Hepatocyte (in vitro differentiated cells): Measurements from ENCODE around the gene PLIN4. TPM values are rescaled to one million over a fixed set of nuclear protein-coding genes. Genes with fewer than 3 reads are reported as not detected.

Experiments
- DNase-seq: peaks from one replicate; pipeline ENCODE4 v3.0.0-alpha.2; 2016; ENCODE audit warnings: low spot score
- H2AFZ ChIP-seq: fragments of 200-600 bp; sonication (generic); 2 replicates; pipeline ENCODE4 v1.6.0; 2016; ENCODE audit warnings: antibody characterized with exemption, mild to moderate bottlenecking
- H3K27ac ChIP-seq: fragments of 200-600 bp; sonication (generic); 2 replicates; pipeline ENCODE4 v1.5.1; 2016; ENCODE audit warnings: mild to moderate bottlenecking
- H3K27me3 ChIP-seq: fragments of 200-600 bp; sonication (generic); 2 replicates; pipeline ENCODE4 v1.6.1; 2016
- H3K36me3 ChIP-seq: fragments of 200-600 bp; sonication (generic); replicated peaks from 2 replicates; pipeline ENCODE4 v1.5.1; 2016; ENCODE audit warnings: low read depth; ENCODE audit not compliant: insufficient read depth
- H3K4me1 ChIP-seq: fragments of 200-600 bp; sonication (generic); 2 replicates; pipeline ENCODE4 v1.5.1; 2016; ENCODE audit warnings: mild to moderate bottlenecking, moderate library complexity; ENCODE audit not compliant: insufficient read depth
- H3K4me2 ChIP-seq: fragments of 200-600 bp; sonication (generic); 2 replicates; pipeline ENCODE4 v1.6.0; 2016
- H3K4me3 ChIP-seq: fragments of 200-600 bp; sonication (generic); 2 replicates; pipeline ENCODE4 v1.5.1; 2016; ENCODE audit warnings: mild to moderate bottlenecking
- H3K79me2 ChIP-seq: fragments of 200-600 bp; sonication (generic); 2 replicates; pipeline ENCODE4 v1.6.0; 2017; ENCODE audit warnings: mild to moderate bottlenecking
- H3K9me2 ChIP-seq: fragments of 200-600 bp; sonication (generic); replicated peaks from 2 replicates; pipeline ENCODE4 v1.6.0; 2017; ENCODE audit warnings: mild to moderate bottlenecking; ENCODE audit not compliant: insufficient read depth
- H3K9me3 ChIP-seq: fragments of 200-600 bp; sonication (generic); 2 replicates; pipeline ENCODE4 v1.5.1; 2016; ENCODE audit warnings: low read depth, mild to moderate bottlenecking
- H4K20me1 ChIP-seq: fragments of 200-600 bp; sonication (generic); 2 replicates; pipeline ENCODE4 v1.6.0; 2016; ENCODE audit warnings: mild to moderate bottlenecking; ENCODE audit not compliant: insufficient read depth, poor library complexity, severe bottlenecking
- CTCF ChIP-seq: fragments of 200-600 bp; sonication (generic); IDR thresholded peaks from 2 replicates; pipeline ENCODE4 v1.5.1; 2016; ENCODE audit warnings: antibody characterized with exemption, mild to moderate bottlenecking; ENCODE audit not compliant: poor library complexity
- EZH2 ChIP-seq: fragments of 200-600 bp; sonication (generic); IDR thresholded peaks from 2 replicates; pipeline ENCODE4 v1.6.1; 2016; ENCODE audit warnings: antibody characterized with exemption, mild to moderate bottlenecking, borderline replicate concordance
- EZH2phosphoT487 ChIP-seq: fragments of 200-600 bp; sonication (generic); IDR thresholded peaks from one replicate; pipeline ENCODE4 v1.6.1; 2018; ENCODE audit warnings: antibody characterized with exemption, mild to moderate bottlenecking, low read depth, moderate library complexity; ENCODE audit not compliant: unreplicated experiment, severe bottlenecking
- WGBS: methylation state at CpG from one replicate; pipeline ENCODE4 v1.1.6; 2016; ENCODE audit warnings: low lambda C conversion rate; ENCODE audit errors: missing lambda C conversion rate; 5-methylcytosine and 5-hydroxymethylcytosine counted together
- polyA plus RNA-seq: library from polyadenylated mRNA; unstranded; fragments of >200 nt; fragmentation: Nextera tagmentation; extraction: Ambion mirVana; gene quantifications from 2 replicates; pipeline ENCODE4 v1.2.1, GENCODE V29; 2016
- total RNA-seq: library from RNA; depleted of rRNA; stranded (reverse); fragments of >200 nt; gene quantifications from 2 replicates; pipeline ENCODE4 v1.2.3, GENCODE V29; 2014

The PLIN4 gene
- total and polyA plus RNA-seq, 2 experiments from 2014 or later, result 0.17 to 0.27 TPM

GRCh38 chr19:4494691-4495064 lies 23.6 kb downstream of the PLIN4 start:
- H3K9me3 ChIP-seq, result no peaks in the 10 kb centered on the region
- TF ChIP-seq EZH2phosphoT487, result no peak
- TF ChIP-seq CTCF, result no peak
- no peak for TF ChIP-seq EZH2
- 93% methylated on average over 6 of the region's 8 CpGs for WGBS
- H2AFZ ChIP-seq, result no peak overlapping the region
- H3K27ac ChIP-seq, result no peak overlapping the region
- no peaks in the 10 kb centered on the region for H4K20me1 ChIP-seq
- no peaks in the 10 kb centered on the region for H3K4me1 ChIP-seq
- no peaks in the 10 kb centered on the region for H3K79me2 ChIP-seq
- no peak for DNase-seq
- H3K27me3 ChIP-seq, result no peaks in the 10 kb centered on the region
- H3K4me3 ChIP-seq, result no peak overlapping the region
- H3K4me2 ChIP-seq, result no peak overlapping the region
- no peaks in the 10 kb centered on the region for H3K9me2 ChIP-seq
- no peaks in the 10 kb centered on the region for H3K36me3 ChIP-seq

- Histone ChIP-seq H3K4me3 (no peak overlapping the region), H3K9me2 (no peaks in the 10 kb centered on the region), H3K79me2 (no peaks in the 10 kb centered on the region), H3K27me3 (no peaks in the 10 kb centered on the region), H4K20me1 (no peaks in the 10 kb centered on the region), H3K36me3 (no peaks in the 10 kb centered on the region), H2AFZ (no peak overlapping the region), H3K4me1 (no peaks in the 10 kb centered on the region), H3K4me2 (no peak overlapping the region), H3K9me3 (no peaks in the 10 kb centered on the region), H3K27ac (no peak overlapping the region)
- TF ChIP-seq CTCF (no peak), EZH2phosphoT487 (no peak), EZH2 (no peak)
- DNase-seq, result no peak
- 98% methylated on average over 24 of the region's 61 CpGs for WGBS
Measured at GRCh38 chr19:4493929-4494690, 24.2 kb downstream of the PLIN4 start.

GRCh38 chr19:4493104-4493928 lies 25.0 kb downstream of the PLIN4 start:
- H3K36me3 ChIP-seq, result no peaks in the 10 kb centered on the region
- no peak overlapping the region for H2AFZ ChIP-seq
- TF ChIP-seq EZH2phosphoT487 (no peak), CTCF (no peak), EZH2 (no peak)
- no peaks in the 10 kb centered on the region for H4K20me1 ChIP-seq
- 98% methylated on average over 38 of the region's 41 CpGs for WGBS
- no peak overlapping the region for H3K27ac ChIP-seq
- no peaks in the 10 kb centered on the region for H3K9me3 ChIP-seq
- no peak overlapping the region for H3K4me2 ChIP-seq
- no peak overlapping the region for H3K4me3 ChIP-seq
- H3K4me1 ChIP-seq, result no peaks in the 10 kb centered on the region
- no peaks in the 10 kb centered on the region for H3K9me2 ChIP-seq
- H3K79me2 ChIP-seq, result no peaks in the 10 kb centered on the region
- no peaks in the 10 kb centered on the region for H3K27me3 ChIP-seq
- no peak for DNase-seq
